Fibroblast of lung (primary cell): ENCODE results near the gene TTBK2. TPM values are rescaled to one million over a fixed set of nuclear protein-coding genes. Genes with fewer than 3 reads are reported as not detected.

Source experiments
- DNase-seq, 2 donors: peaks; one replicate each; pipeline versions ENCODE4 v3.0.0 to v3.0.0-alpha.2; 2010; ENCODE audit warnings: low read depth in 2 of 2
- H2AFZ ChIP-seq: 2 replicates; pipeline ENCODE4 v1.5.1; 2012; ENCODE audit warnings: low read length, control low read depth, inconsistent platforms
- H3K27ac ChIP-seq: 2 replicates; pipeline ENCODE4 v1.5.1; 2011; ENCODE audit warnings: low read length, control low read depth; ENCODE audit not compliant: insufficient read depth
- H3K27me3 ChIP-seq: 2 replicates; pipeline ENCODE4 v1.5.1; 2011; ENCODE audit warnings: mild to moderate bottlenecking, low read length; ENCODE audit not compliant: control insufficient read depth, insufficient read depth
- H3K36me3 ChIP-seq: 2 replicates; pipeline ENCODE4 v1.5.1; 2011; ENCODE audit warnings: low read length; ENCODE audit not compliant: control insufficient read depth, insufficient read depth
- H3K4me1 ChIP-seq: 2 replicates; pipeline ENCODE4 v1.5.1; 2011; ENCODE audit warnings: low read length; ENCODE audit not compliant: control insufficient read depth, insufficient read depth; ENCODE audit errors: extremely low read depth
- H3K4me2 ChIP-seq: 2 replicates; pipeline ENCODE4 v1.5.1; 2011; ENCODE audit warnings: low read length, control low read depth; ENCODE audit not compliant: insufficient read depth; ENCODE audit errors: extremely low read depth
- H3K4me3 ChIP-seq, 4 experiments: fragments of 200-600 bp in 1 of 4; sonication (generic) in 1 of 4; replicated peaks in 1 of 4; 2 replicates each; pipeline ENCODE4 v1.5.1; 2011 to 2016; ENCODE audit warnings: low read length in 4 of 4, low read depth in 3 of 4, mild to moderate bottlenecking in 3 of 4, control low read depth in 2 of 4, inconsistent platforms in 1 of 4, mixed read lengths in 1 of 4; ENCODE audit not compliant: insufficient read depth in 1 of 4; ENCODE audit errors: control extremely low read depth in 1 of 4
- H3K79me2 ChIP-seq: 2 replicates; pipeline ENCODE4 v1.5.1; 2012; ENCODE audit warnings: mild to moderate bottlenecking, low read length, inconsistent platforms; ENCODE audit not compliant: control insufficient read depth, insufficient read depth
- H3K9ac ChIP-seq: 2 replicates; pipeline ENCODE4 v1.5.1; 2011; ENCODE audit warnings: mild to moderate bottlenecking, low read length, control low read depth; ENCODE audit not compliant: insufficient read depth
- H3K9me3 ChIP-seq: 2 replicates; pipeline ENCODE4 v1.5.1; 2012; ENCODE audit warnings: low read depth, low read length; ENCODE audit not compliant: control insufficient read depth, insufficient read depth
- H4K20me1 ChIP-seq: 2 replicates; pipeline ENCODE4 v1.5.1; 2011; ENCODE audit warnings: low read length; ENCODE audit not compliant: control insufficient read depth, insufficient read depth; ENCODE audit errors: extremely low read depth
- CTCF ChIP-seq, 2 donors: IDR thresholded peaks in 1 of 2; conservative IDR thresholded peaks in 1 of 2; 1 replicate in 1 of 2; 2 replicates in 1 of 2; pipeline ENCODE4 v1.5.1; 2011 to 2012; ENCODE audit warnings: low read length in 2 of 2, control low read depth in 1 of 2, inconsistent platforms in 1 of 2, low read depth in 1 of 2, mild to moderate bottlenecking in 1 of 2
- EZH2 ChIP-seq: IDR thresholded peaks from 2 replicates; pipeline ENCODE4 v1.5.1; 2012; ENCODE audit warnings: low read length, control low read depth, mild to moderate bottlenecking; ENCODE audit errors: missing control alignments
- polyA plus RNA-seq, 2 donors: library from polyadenylated mRNA; depleted of rRNA in 1 of 2; stranded (reverse) in 1 of 2; unstranded in 1 of 2; fragments of >200 nt; gene quantifications; 2 replicates each; pipeline ENCODE4 v1.2.1, GENCODE V29; 2011 to 2012; ENCODE audit warnings: missing spikeins in 1 of 2
- total RNA-seq: library from RNA; depleted of rRNA; stranded (reverse); fragments of >200 nt; gene quantifications from 2 replicates; pipeline ENCODE4 v1.2.1, GENCODE V29; 2014

TTBK2 gene
- total and polyA plus RNA-seq, 2 donors (not counting 1 experiment from before 2014, with no cell fraction given), result 5.6 to 16.2 TPM

GRCh38 chr15:42880121-42880520 is 40.5 kb downstream of the TTBK2 start:
- TF ChIP-seq EZH2 (no peak), CTCF (conservative IDR thresholded peaks at IDR 0.05 in 1 of 2, IDR thresholded peaks at IDR 0.05 in 1 of 2; ENCODE audit: low read depth in 1 of 2, low read length in 2 of 2) (no peak)
- H3K27me3 ChIP-seq, result no peaks in the 10 kb centered on the region
- H2AFZ ChIP-seq, result no peak overlapping the region
- H3K27ac ChIP-seq, result no peak overlapping the region
- no peaks in the 10 kb centered on the region for H4K20me1 ChIP-seq
- no peaks in the 10 kb centered on the region for H3K79me2 ChIP-seq
- H3K4me1 ChIP-seq, result no peaks in the 10 kb centered on the region
- no peaks in the 10 kb centered on the region for H3K36me3 ChIP-seq
- no peak overlapping the region for H3K4me3 ChIP-seq
- no peak for DNase-seq
- no peak overlapping the region for H3K9ac ChIP-seq
- no peaks in the 10 kb centered on the region for H3K9me3 ChIP-seq
- no peak overlapping the region for H3K4me2 ChIP-seq

GRCh38 chr15:42879443-42879842 is 41.1 kb downstream of the TTBK2 start:
- Histone ChIP-seq H3K27ac (no peak overlapping the region), H3K79me2 (no peaks in the 10 kb centered on the region), H2AFZ (no peak overlapping the region), H3K9ac (no peak overlapping the region), H3K9me3 (no peaks in the 10 kb centered on the region), H3K4me1 (no peaks in the 10 kb centered on the region), H3K4me3 (no peak overlapping the region), H4K20me1 (no peaks in the 10 kb centered on the region), H3K36me3 (no peaks in the 10 kb centered on the region), H3K27me3 (no peaks in the 10 kb centered on the region), H3K4me2 (no peak overlapping the region)
- no peak for DNase-seq
- no peak for TF ChIP-seq CTCF (conservative IDR thresholded peaks at IDR 0.05 in 1 of 2, IDR thresholded peaks at IDR 0.05 in 1 of 2; ENCODE audit: low read depth in 1 of 2, low read length in 2 of 2)
- no peak for TF ChIP-seq EZH2

- Histone ChIP-seq H3K27me3 (no peaks in the 10 kb centered on the region), H3K79me2 (no peaks in the 10 kb centered on the region), H3K27ac (no peak overlapping the region), H3K36me3 (no peaks in the 10 kb centered on the region), H3K9ac (no peak overlapping the region), H3K4me1 (no peaks in the 10 kb centered on the region), H3K4me3 (no peak overlapping the region), H2AFZ (no peak overlapping the region), H3K4me2 (no peak overlapping the region), H3K9me3 (no peaks in the 10 kb centered on the region), H4K20me1 (no peaks in the 10 kb centered on the region)
- DNase-seq, result no peak
- TF ChIP-seq CTCF (conservative IDR thresholded peaks at IDR 0.05 in 1 of 2, IDR thresholded peaks at IDR 0.05 in 1 of 2; ENCODE audit: low read depth in 1 of 2, low read length in 2 of 2), result no peak
- TF ChIP-seq EZH2, result no peak
Measured at GRCh38 chr15:42876224-42876623, 44.4 kb downstream of the TTBK2 start.
